NCI-H2107 (cell line): ENCODE results near the gene MON1B.
"Not testable (repeated sequence)": the region's sequence is repeated elsewhere in the genome, so short reads cannot be mapped to it uniquely, and the experiment has no call there.

Experiments
- DNase-seq: peaks from one replicate; lab custom pipeline; 2025; lab: John Stamatoyannopoulos, UW

MON1B gene

GRCh38 chr16:77190478-77191258, at the start of gene MON1B:
MON1B (plus strand) TSS chr16:77191190; CDS start chr16:77191486, 296 bp downstream.
- DNase-seq: peak; percentile 96

DNA sequence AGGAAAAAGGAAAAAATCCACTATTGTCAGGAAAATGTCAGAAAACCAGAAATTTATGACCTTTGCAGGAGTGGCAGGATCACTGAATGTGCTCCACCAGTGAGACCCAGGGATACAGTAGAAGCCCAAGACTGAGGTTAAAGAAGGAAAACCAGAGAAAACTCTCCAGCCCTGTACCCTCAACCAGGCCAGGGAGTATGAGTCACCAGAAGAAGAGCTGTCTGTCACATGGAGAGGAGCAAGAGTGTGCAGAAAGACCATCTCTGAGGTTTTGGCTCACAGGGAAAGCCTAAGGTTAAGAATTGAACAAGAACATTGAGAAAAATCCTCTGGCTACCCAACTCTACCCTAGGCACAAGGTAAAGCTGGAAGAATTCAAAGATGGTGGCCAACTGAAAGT, 47.6 kb upstream of the MON1B start:
- no peak for DNase-seq

GRCh38 chr16:77148121-77148520, 42.9 kb upstream of the MON1B start:
- no peak for DNase-seq

- DNase-seq: no peak
Observed at GRCh38 chr16:77157346-77158058, 33.5 kb upstream of the MON1B start.

DNA sequence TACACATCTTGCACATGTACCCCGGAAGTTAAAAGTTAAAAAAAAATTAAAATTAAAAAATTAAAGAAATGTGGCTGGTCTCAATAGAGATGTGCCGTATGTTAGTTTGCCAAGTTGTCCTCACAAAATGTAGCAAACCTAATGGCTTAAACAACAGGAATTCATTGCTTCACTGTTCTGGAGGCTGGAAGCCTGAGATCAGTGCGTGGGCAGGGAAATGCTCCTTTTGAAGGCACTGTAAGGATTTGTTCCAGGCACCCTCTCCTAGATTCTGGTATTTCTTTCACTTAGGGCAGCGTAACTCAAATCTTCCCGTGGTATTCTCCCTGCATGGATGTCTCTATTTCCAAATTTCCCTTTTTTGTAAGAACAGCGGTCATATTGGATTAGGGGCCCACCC, 32.7 kb upstream of the MON1B start:
- DNase-seq: no peak

- no peak for DNase-seq
Observed at GRCh38 chr16:77165006-77165405, 26.0 kb upstream of the MON1B start.

DNA sequence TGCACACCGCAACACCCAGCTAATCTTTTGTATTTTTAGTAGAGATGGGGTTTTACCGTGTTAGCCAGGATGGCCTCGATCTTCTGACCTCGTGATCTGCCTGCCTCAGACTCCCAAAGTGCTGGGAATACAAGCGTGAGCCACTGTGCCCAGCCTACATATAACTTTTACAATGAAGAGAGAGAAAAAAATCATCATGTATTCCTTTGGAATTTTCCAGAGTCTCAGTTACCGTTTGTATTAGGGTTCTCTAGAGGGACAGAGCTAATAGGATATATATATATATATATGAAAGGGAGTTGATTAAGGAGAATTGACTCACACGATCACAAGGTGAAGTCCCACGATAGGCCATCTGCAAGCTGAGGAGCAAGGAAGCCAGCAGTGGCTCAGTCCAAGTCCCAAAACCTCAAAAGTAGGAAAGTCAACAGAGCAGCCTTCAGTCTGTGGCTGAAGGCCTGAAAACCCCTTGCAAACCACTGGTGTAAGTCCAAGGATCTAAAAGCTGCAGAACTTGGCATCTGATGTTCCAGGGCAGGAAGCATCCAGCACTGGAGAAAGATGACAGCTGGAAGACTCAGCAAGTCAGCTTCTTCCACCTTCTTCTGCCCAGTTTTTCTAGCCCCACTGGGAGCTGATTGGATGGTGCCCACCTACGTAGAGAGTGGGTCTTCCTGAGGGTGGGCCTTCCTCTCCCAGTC, 25.3 kb upstream of the MON1B start:
- not testable (repeated sequence) for DNase-seq

DNA sequence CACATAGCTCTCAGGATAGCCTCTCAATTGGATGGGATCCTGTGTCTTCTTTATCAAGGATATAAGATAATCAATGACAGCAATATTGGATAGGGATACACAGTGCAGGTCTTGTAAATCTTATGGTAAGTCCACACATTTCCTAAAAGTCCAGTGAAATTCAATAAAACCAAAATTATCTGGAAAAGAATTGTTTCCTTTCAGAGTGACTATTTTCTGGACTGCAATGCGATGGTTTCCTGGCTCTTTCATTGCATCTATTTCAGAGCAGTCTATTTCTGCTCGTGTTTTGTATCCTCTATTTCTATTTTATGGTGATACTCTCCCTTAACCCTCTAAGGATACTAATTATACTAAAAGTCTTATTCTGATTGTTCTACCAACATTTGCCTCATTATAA, 24.3 kb upstream of the MON1B start:
- DNase-seq: no peak

DNA sequence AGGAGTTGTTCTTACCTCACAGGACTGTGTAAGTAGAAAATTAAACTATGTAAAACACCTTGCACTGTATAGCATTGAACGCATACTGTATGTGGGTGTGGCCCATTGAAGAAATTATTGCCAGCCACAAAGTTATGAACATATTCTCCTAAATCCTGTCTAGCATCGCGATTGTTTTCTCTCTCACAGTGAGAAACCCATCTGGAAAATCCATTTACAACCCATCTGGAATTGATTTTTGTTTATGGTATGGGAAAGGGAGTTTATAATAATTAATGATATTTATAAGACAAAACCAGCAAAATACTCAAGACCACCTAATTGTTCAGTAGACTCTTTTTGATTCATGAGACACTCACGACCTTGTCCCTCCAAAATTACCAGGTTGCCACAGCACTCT, 22.1 kb upstream of the MON1B start:
- DNase-seq: no peak

GRCh38 chr16:77169650-77170236, 21.2 kb upstream of the MON1B start:
- peak; percentile 13 for DNase-seq

GRCh38 chr16:77170805-77171204, 20.2 kb upstream of the MON1B start:
- DNase-seq: no peak

- peak; percentile 15 for DNase-seq
Observed at GRCh38 chr16:77171745-77172635, 19.0 kb upstream of the MON1B start.

- DNase-seq: no peak
Observed at GRCh38 chr16:77172951-77173350, 18.0 kb upstream of the MON1B start.

GRCh38 chr16:77183137-77183536, 7.9 kb upstream of the MON1B start:
- no peak for DNase-seq

GRCh38 chr16:77186298-77186697, 4.7 kb upstream of the MON1B start:
- DNase-seq: not testable (repeated sequence)

- no peak for DNase-seq
Observed at GRCh38 chr16:77190190-77190477, 856 bp upstream of the MON1B start.

GRCh38 chr16:77191259-77191969, 424 bp downstream of the MON1B start:
- DNase-seq: no peak

GRCh38 chr16:77193377-77193776, 2.4 kb downstream of the MON1B start:
- DNase-seq: no peak

DNA sequence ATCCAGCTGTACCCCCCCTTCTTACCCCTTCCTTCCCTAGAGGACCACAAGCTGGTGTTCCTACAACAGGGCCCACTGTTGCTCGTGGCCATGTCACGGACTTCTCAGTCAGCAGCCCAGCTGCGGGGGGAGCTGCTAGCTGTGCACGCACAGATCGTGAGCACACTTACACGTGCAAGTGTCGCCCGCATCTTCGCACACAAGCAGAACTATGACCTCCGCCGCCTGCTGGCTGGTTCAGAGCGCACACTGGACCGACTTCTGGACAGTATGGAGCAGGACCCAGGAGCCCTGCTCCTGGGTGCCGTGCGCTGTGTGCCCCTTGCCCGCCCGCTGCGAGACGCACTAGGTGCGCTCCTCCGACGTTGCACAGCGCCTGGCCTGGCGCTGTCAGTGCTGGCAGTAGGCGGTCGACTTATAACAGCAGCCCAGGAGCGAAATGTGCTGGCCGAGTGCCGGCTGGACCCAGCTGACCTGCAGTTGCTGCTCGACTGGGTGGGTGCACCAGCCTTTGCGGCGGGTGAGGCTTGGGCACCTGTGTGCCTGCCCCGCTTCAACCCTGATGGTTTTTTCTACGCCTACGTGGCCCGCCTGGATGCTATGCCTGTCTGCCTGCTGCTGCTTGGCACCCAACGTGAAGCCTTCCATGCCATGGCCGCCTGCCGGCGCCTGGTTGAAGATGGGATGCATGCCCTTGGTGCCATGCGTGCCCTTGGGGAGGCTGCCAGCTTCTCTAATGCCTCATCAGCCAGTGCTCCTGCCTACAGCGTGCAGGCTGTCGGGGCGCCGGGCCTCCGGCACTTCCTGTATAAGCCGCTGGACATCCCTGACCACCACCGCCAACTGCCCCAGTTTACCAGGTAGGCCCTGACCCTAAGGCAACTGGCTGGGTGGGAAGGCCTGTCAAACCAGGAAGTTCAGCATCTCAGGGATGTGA, 3.6 kb downstream of the MON1B start:
- DNase-seq: no peak

GRCh38 chr16:77195411-77195810, 4.4 kb downstream of the MON1B start:
- DNase-seq: no peak
